Stomach (tissue), 9 donors: ENCODE measurements around the gene P4HB. TPM values are rescaled to one million over a fixed set of nuclear protein-coding genes. Genes with fewer than 3 reads are reported as not detected.

Experiments used
- DNase-seq, 2 donors: peaks; one replicate each; pipeline versions ENCODE4 v3.0.0 to v3.0.0-alpha.2; 2013 to 2019
- H3K27ac ChIP-seq, 5 donors: fragments of 200-600 bp in 4 of 5; sonication (generic) in 4 of 5; one replicate each; pipeline ENCODE4 v1.5.1; 2013 to 2019; ENCODE audit warnings: mild to moderate bottlenecking in 1 of 5, moderate library complexity in 1 of 5
- H3K27me3 ChIP-seq, 3 donors: fragments of 200-600 bp; sonication (generic); one replicate each; pipeline ENCODE4 v1.5.1; 2017 to 2019; ENCODE audit warnings: mixed run types in 1 of 3
- H3K36me3 ChIP-seq, 4 donors: fragments of 200-600 bp; sonication (generic); 1 replicate in 3 of 4; 2 replicates in 1 of 4; pipeline ENCODE4 v1.5.1; 2016 to 2019
- H3K4me1 ChIP-seq, 4 donors: fragments of 200-600 bp; sonication (generic); one replicate each; pipeline ENCODE4 v1.5.1; 2016 to 2019
- H3K4me3 ChIP-seq, 4 donors: fragments of 200-600 bp; sonication (generic) in 3 of 4; one replicate each; pipeline ENCODE4 v1.5.1; 2016 to 2019; ENCODE audit warnings: mild to moderate bottlenecking in 1 of 4
- H3K9me3 ChIP-seq, 4 donors: fragments of 200-600 bp; sonication (generic); one replicate each; pipeline ENCODE4 v1.5.1; 2016 to 2019
- CTCF ChIP-seq, 7 experiments: fragments of 450-650 bp in 4 of 7; fragments of 200-600 bp in 3 of 7; sonication (generic) in 3 of 7; IDR thresholded peaks; one replicate each; pipeline ENCODE4 v1.5.1; 2016 to 2019; ENCODE audit warnings: antibody characterized with exemption in 7 of 7, control low read depth in 2 of 7, mild to moderate bottlenecking in 1 of 7
- EP300 ChIP-seq: sonication (generic); formaldehyde crosslinking; IDR thresholded peaks from one replicate; pipeline ENCODE4 v1.6.1; 2017; ENCODE audit warnings: antibody characterized with exemption
- POLR2A ChIP-seq, 4 donors: fragments of 450-650 bp; IDR thresholded peaks; one replicate each; pipeline ENCODE4 v1.6.1; 2016; ENCODE audit warnings: antibody characterized with exemption in 4 of 4, control low read depth in 2 of 4, mild to moderate bottlenecking in 1 of 4, moderate library complexity in 1 of 4
- POLR2AphosphoS5 ChIP-seq, 3 donors: sonication (generic); formaldehyde crosslinking; IDR thresholded peaks; one replicate each; pipeline ENCODE4 v1.6.1; 2016; ENCODE audit warnings: antibody characterized with exemption in 3 of 3
- WGBS, 5 donors: extraction: QIAGEN DNeasy Blood & Tissue Kit in 3 of 5; methylation state at CpG; one replicate each; pipeline versions ENCODE4 v1.1.5 to v1.1.7; 2013 to 2018; 5-methylcytosine and 5-hydroxymethylcytosine counted together
- intact Hi-C: fragments of 100-400 bp; cut with DNase I; formaldehyde crosslinking; loops from one replicate; pipeline ENCODE4 v1.15.1; 2023; ENCODE audit warnings: low total_unique reads
- polyA plus RNA-seq, 3 donors: library from polyadenylated mRNA; stranded (reverse); fragments of 200-250 nt; gene quantifications; one replicate each; pipeline ENCODE4 v1.2.3, GENCODE V29; 2013
- total RNA-seq, 5 donors: library from RNA; depleted of rRNA; stranded (reverse); fragments of >200 nt; gene quantifications; one replicate each; pipeline versions ENCODE4 v1.1.0 to v1.2.3, GENCODE V29; 2014 to 2016
- donor health status: healthy with polysubstance abuse.
- donor health status: Bipolar disorder and iron deficiency.
- donor health status: healthy.

The P4HB gene
- total and polyA plus RNA-seq, 8 donors = 401 to 1,308 (median 619) TPM

GRCh38 chr17:81858170-81858966 lies 2.0 kb downstream of the P4HB start:
- Histone ChIP-seq H3K27me3 (no peaks in the 10 kb centered on the region), H3K9me3 (no peaks in the 10 kb centered on the region), H3K27ac (peak overlapping the region in 4 of 5 donors; percentile 92 to 99 (median 98)), H3K36me3 (peaks cover 43 to 63% (median 60%) of the 10 kb centered on the region in 4 donors), H3K4me1 (peaks cover 50 to 85% (median 80%) of the 10 kb centered on the region in 4 donors), H3K4me3 (peak overlapping the region; percentile 98 to 100 (median 98))
- no peak for DNase-seq
- TF ChIP-seq POLR2A (IDR thresholded peaks at IDR 0.05) (no peak), EP300 (no peak), POLR2AphosphoS5 (IDR thresholded peaks at IDR 0.05) (no peak), CTCF (IDR thresholded peaks at IDR 0.05) (no peak)
- WGBS, 5 donors = 32 to 66% (median 48%) methylated on average over 17 to 30 of the region's 30 CpGs
- intact Hi-C loops = no loop called here

GRCh38 chr17:81854974-81855774 lies 5.2 kb downstream of the P4HB start:
- peak in 1 of 2 donors; percentile 81 for DNase-seq

GRCh38 chr17:81852237-81852636 lies 8.1 kb downstream of the P4HB start:
- Histone ChIP-seq H3K9me3 (no peaks in the 10 kb centered on the region), H3K27ac (no peak overlapping the region), H3K4me1 (peaks cover 15 to 35% (median 35%) of the 10 kb centered on the region in 4 donors), H3K27me3 (no peaks in the 10 kb centered on the region), H3K36me3 (peaks cover 84 to 100% (median 100%) of the 10 kb centered on the region in 4 donors), H3K4me3 (no peak overlapping the region)
- intact Hi-C loops = no loop called here
- TF ChIP-seq EP300 (no peak), CTCF (IDR thresholded peaks at IDR 0.05) (no peak), POLR2A (IDR thresholded peaks at IDR 0.05) (no peak), POLR2AphosphoS5 (IDR thresholded peaks at IDR 0.05) (no peak)
- 87 to 95% (median 92%) methylated on average over 6 to 12 of the region's 12 CpGs for WGBS, 5 donors
- DNase-seq = no peak

More at GRCh38 chr17:81854974-81855774, 5.2 kb downstream of the P4HB start:
- Histone ChIP-seq H3K36me3 (peaks cover 72 to 91% (median 89%) of the 10 kb centered on the region in 4 donors), H3K4me3 (peak overlapping the region in 1 of 4 donors; percentile 13), H3K9me3 (no peaks in the 10 kb centered on the region), H3K4me1 (peaks cover 31 to 63% (median 61%) of the 10 kb centered on the region in 4 donors), H3K27me3 (no peaks in the 10 kb centered on the region), H3K27ac (peak overlapping the region in 4 of 5 donors; percentile 29 to 64 (median 46))
- intact Hi-C loops = no loop called here
- WGBS, 5 donors = 39 to 61% (median 46%) methylated on average over 23 to 29 of the region's 29 CpGs
- TF ChIP-seq POLR2A (IDR thresholded peaks at IDR 0.05) (no peak), EP300 (no peak), POLR2AphosphoS5 (IDR thresholded peaks at IDR 0.05) (peak in 1 of 3 donors; percentile 69), CTCF (IDR thresholded peaks at IDR 0.05) (peak in 3 of 7 experiments; percentile 15 to 46 (median 17))

- no peak overlapping the region for H3K4me3 ChIP-seq
- H3K4me1 ChIP-seq = peaks cover 11 to 27% (median 27%) of the 10 kb centered on the region in 4 donors
- no peak for DNase-seq
- intact Hi-C loops = no loop called here
- no peaks in the 10 kb centered on the region for H3K9me3 ChIP-seq
- H3K27me3 ChIP-seq = no peaks in the 10 kb centered on the region
- H3K27ac ChIP-seq = no peak overlapping the region
- no peak for TF ChIP-seq POLR2A (IDR thresholded peaks at IDR 0.05)
- H3K36me3 ChIP-seq = peaks cover 86 to 100% (median 100%) of the 10 kb centered on the region in 4 donors
- 92 to 96% (median 94%) methylated on average over 5 to 16 of the region's 16 CpGs for WGBS, 5 donors
Measured at GRCh38 chr17:81851423-81851822, 8.9 kb downstream of the P4HB start.
